Progenitor cell of endocrine pancreas (in vitro differentiated cells): ENCODE data around the gene CEBPG. TPM values are rescaled to one million over a fixed set of nuclear protein-coding genes. Genes with fewer than 3 reads are reported as not detected.

Experiments used
- DNase-seq: peaks from one replicate; pipeline ENCODE4 v3.0.0; 2021; ENCODE audit warnings: low spot score; ENCODE audit not compliant: unreplicated experiment
- H3K27ac Mint-ChIP-seq: 2 replicates; pipeline ENCODE4 v1.8.0; 2021; ENCODE audit warnings: mild to moderate bottlenecking, moderate library complexity, mixed read lengths
- H3K27me3 Mint-ChIP-seq: 2 replicates; pipeline ENCODE4 v1.8.0; 2021; ENCODE audit warnings: mixed read lengths
- H3K36me3 Mint-ChIP-seq: 2 replicates; pipeline ENCODE4 v1.8.0; 2022; ENCODE audit warnings: mixed read lengths; ENCODE audit not compliant: insufficient read depth
- H3K4me1 Mint-ChIP-seq: 2 replicates; pipeline ENCODE4 v1.8.0; 2021; ENCODE audit warnings: low read depth, mixed read lengths
- H3K4me3 Mint-ChIP-seq: 2 replicates; pipeline ENCODE4 v1.8.0; 2021; ENCODE audit warnings: low read depth, mild to moderate bottlenecking, moderate library complexity, mixed read lengths
- H3K9me3 Mint-ChIP-seq: 2 replicates; pipeline ENCODE4 v1.8.0; 2021; ENCODE audit warnings: low read depth, mixed read lengths
- total RNA-seq: library from RNA; stranded (reverse); gene quantifications from 2 replicates; pipeline ENCODE4 v1.2.1, GENCODE V29; 2021
- TF ChIP-seq, protein P1 (sequence below): fragments of 200-600 bp; sonication (generic); IDR thresholded peaks from one replicate; pipeline ENCODE4 v1.5.0; 2021; ENCODE audit warnings: antibody characterized with exemption, mild to moderate bottlenecking; ENCODE audit not compliant: unreplicated experiment

The CEBPG gene
- total RNA-seq, 1 donor from 2014 or later, result 33.6 TPM

- TF ChIP-seq, protein P1, sequence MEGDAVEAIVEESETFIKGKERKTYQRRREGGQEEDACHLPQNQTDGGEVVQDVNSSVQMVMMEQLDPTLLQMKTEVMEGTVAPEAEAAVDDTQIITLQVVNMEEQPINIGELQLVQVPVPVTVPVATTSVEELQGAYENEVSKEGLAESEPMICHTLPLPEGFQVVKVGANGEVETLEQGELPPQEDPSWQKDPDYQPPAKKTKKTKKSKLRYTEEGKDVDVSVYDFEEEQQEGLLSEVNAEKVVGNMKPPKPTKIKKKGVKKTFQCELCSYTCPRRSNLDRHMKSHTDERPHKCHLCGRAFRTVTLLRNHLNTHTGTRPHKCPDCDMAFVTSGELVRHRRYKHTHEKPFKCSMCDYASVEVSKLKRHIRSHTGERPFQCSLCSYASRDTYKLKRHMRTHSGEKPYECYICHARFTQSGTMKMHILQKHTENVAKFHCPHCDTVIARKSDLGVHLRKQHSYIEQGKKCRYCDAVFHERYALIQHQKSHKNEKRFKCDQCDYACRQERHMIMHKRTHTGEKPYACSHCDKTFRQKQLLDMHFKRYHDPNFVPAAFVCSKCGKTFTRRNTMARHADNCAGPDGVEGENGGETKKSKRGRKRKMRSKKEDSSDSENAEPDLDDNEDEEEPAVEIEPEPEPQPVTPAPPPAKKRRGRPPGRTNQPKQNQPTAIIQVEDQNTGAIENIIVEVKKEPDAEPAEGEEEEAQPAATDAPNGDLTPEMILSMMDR, result no peak
- no peaks in the 10 kb centered on the region for H3K4me1 Mint-ChIP-seq
- H3K9me3 Mint-ChIP-seq, result no peaks in the 10 kb centered on the region
- no peak overlapping the region for H3K27ac Mint-ChIP-seq
- H3K4me3 Mint-ChIP-seq, result no peak overlapping the region
- H3K27me3 Mint-ChIP-seq, result no peaks in the 10 kb centered on the region
- H3K36me3 Mint-ChIP-seq, result no peaks in the 10 kb centered on the region
- no peak for DNase-seq
Measured at GRCh38 chr19:33409906-33410685, 36.6 kb downstream of the CEBPG start.

GRCh38 chr19:33410915-33411401 is 37.4 kb downstream of the CEBPG start:
- DNase-seq, result no peak
- no peak overlapping the region for H3K27ac Mint-ChIP-seq
- TF ChIP-seq, protein P1, result no peak
- no peaks in the 10 kb centered on the region for H3K27me3 Mint-ChIP-seq
- H3K4me3 Mint-ChIP-seq, result no peak overlapping the region
- no peaks in the 10 kb centered on the region for H3K36me3 Mint-ChIP-seq
- no peaks in the 10 kb centered on the region for H3K4me1 Mint-ChIP-seq
- no peaks in the 10 kb centered on the region for H3K9me3 Mint-ChIP-seq

DNA sequence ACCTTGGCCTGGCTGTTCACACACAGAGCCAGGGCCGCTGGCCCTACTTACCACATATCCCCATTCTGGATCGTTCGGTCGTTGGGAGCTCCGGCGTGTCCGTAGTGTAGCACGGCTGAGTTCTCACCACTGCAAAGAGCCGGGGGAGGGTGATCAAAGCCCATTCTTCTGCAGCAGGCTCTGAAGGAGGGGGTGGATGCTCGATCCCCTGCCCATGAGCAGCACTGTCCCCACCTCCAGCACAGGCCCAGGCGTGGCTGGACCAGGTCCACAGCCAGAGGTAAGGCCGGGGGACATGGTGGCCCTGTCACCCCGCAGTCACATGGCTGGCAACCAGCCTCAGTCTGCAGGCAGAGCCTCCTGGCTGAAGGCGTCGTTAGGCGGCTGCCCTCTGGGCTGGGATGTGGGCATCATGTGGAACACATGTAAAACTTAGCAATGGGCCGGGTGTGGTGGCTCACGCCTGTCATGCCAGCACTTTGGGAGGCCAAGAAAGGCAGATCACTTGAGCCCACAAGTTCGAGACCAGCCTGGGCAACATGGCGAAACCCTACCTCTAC is 38.2 kb downstream of the CEBPG start:
- Mint-ChIP-seq H3K9me3 (no peaks in the 10 kb centered on the region), H3K4me1 (peaks cover 1% of the 10 kb centered on the region), H3K36me3 (no peaks in the 10 kb centered on the region), H3K27me3 (no peaks in the 10 kb centered on the region), H3K27ac (no peak overlapping the region), H3K4me3 (no peak overlapping the region)
- no peak for DNase-seq
- TF ChIP-seq, protein P1, result no peak

DNA sequence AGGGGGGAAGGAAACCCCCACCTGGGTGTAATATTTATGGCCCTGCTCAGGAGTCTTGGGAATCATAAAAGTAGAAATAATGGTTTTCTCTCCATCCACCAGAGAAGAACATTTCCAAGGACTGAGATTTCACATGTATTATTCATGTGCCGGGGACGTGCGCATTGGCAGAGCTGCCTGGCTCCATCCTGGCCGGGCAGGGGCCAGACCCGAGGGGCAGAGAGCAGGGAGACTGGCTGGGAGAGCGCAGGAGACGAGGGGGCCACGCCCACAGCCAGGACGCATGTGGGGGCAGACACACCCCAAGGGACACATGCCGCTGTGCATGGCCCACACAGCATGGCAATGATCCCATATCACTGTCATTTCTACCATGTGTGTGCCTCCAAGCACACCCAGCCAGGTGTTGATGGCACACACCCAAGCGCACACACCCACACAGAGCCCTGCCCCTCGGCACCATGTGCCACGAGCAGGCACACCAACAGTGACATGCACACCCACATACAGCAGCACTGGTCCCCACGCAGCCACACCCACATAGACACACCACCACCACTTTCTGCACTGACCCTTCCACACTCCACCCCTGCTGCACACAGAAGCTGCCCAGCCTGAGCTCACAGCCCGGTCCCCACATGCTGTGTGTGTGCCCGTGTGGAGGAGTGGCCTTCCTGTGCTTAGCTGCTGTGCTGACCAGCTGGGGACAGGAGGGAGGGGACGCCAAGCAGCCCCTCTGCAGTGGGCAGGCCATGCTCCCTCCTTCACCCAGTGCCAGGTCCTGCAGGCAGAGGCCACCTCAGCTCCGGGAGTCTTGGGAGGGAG is 39.3 kb downstream of the CEBPG start:
- no peak for DNase-seq
- Mint-ChIP-seq H3K36me3 (no peaks in the 10 kb centered on the region), H3K4me1 (peaks cover 1% of the 10 kb centered on the region), H3K9me3 (no peaks in the 10 kb centered on the region), H3K27ac (no peak overlapping the region), H3K27me3 (no peaks in the 10 kb centered on the region), H3K4me3 (no peak overlapping the region)
- TF ChIP-seq, protein P1, result no peak

- no peaks in the 10 kb centered on the region for H3K36me3 Mint-ChIP-seq
- H3K4me3 Mint-ChIP-seq, result no peak overlapping the region
- TF ChIP-seq, protein P1, result no peak
- no peaks in the 10 kb centered on the region for H3K27me3 Mint-ChIP-seq
- H3K4me1 Mint-ChIP-seq, result peaks cover 1% of the 10 kb centered on the region
- DNase-seq, result no peak
- no peaks in the 10 kb centered on the region for H3K9me3 Mint-ChIP-seq
- H3K27ac Mint-ChIP-seq, result no peak overlapping the region
Measured at GRCh38 chr19:33413426-33413725, 39.9 kb downstream of the CEBPG start.
